Measurements from ENCODE around the gene AGPAT1. TPM values are rescaled to one million over a fixed set of nuclear protein-coding genes. Genes with fewer than 3 reads are reported as not detected.
A peak's percentile ranks its signal among the peaks of the same experiment; 100 is the strongest.

The AGPAT1 gene
- total and polyA plus RNA-seq, 10 donors = 13.6 to 39.7 (median 32.1) TPM

DNA sequence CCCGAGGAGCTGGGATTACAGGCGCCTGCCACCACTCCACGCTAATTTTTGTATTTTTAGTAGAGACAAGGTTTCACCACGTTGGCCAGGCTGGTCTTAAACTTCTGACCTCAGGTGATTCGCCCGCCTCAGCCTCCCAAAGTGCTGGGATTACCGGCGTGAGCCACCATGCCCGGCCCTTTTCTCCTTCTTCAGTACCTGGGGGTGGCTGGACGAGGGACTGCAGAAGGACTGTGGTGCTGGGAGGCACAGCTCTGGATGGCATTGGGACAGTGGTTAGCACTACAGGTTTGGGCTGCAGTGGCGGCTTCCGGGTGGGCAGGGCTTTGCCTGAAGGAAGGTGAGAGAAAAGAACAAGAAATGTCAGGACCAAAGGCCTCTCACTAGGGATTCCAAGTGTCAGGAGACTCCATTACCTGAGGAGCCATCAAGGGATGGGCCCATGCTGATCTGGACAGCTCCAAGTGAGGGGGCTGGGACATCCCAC is 55.3 kb downstream of the AGPAT1 start:
- Histone ChIP-seq H3K4me1 (peaks cover 7 to 57% (median 23%) of the 10 kb centered on the region in 6 donors), H3K27ac (no peak overlapping the region), H3K27me3 (replicated peaks in 1 of 7) (no peaks in the 10 kb centered on the region), H3K36me3 (peaks cover 6 to 100% (median 96%) of the 10 kb centered on the region in 6 donors), H3K4me3 (no peak overlapping the region), H3K9me3 (no peaks in the 10 kb centered on the region)
- intact Hi-C loops (cut with DNase I; ENCODE audit: low total_unique reads) = loop anchor here (10.0 kb wide), 1 partner anchor 74 kb away; the partner anchor contains the start of genes GPSM3 and PBX2
- DNase-seq = no peak
- WGBS, 5 donors = 95 to 98% (median 96%) methylated on average over 12 of the region's 12 CpGs
- no peak for TF ChIP-seq POLR2A (IDR thresholded peaks at IDR 0.05)
- TF ChIP-seq, protein P1, sequence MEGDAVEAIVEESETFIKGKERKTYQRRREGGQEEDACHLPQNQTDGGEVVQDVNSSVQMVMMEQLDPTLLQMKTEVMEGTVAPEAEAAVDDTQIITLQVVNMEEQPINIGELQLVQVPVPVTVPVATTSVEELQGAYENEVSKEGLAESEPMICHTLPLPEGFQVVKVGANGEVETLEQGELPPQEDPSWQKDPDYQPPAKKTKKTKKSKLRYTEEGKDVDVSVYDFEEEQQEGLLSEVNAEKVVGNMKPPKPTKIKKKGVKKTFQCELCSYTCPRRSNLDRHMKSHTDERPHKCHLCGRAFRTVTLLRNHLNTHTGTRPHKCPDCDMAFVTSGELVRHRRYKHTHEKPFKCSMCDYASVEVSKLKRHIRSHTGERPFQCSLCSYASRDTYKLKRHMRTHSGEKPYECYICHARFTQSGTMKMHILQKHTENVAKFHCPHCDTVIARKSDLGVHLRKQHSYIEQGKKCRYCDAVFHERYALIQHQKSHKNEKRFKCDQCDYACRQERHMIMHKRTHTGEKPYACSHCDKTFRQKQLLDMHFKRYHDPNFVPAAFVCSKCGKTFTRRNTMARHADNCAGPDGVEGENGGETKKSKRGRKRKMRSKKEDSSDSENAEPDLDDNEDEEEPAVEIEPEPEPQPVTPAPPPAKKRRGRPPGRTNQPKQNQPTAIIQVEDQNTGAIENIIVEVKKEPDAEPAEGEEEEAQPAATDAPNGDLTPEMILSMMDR (IDR thresholded peaks at IDR 0.05 in 8 of 11, conservative IDR thresholded peaks at IDR 0.05 in 3 of 11) = no peak
- no peak for TF ChIP-seq POLR2AphosphoS5 (IDR thresholded peaks at IDR 0.05)

DNA sequence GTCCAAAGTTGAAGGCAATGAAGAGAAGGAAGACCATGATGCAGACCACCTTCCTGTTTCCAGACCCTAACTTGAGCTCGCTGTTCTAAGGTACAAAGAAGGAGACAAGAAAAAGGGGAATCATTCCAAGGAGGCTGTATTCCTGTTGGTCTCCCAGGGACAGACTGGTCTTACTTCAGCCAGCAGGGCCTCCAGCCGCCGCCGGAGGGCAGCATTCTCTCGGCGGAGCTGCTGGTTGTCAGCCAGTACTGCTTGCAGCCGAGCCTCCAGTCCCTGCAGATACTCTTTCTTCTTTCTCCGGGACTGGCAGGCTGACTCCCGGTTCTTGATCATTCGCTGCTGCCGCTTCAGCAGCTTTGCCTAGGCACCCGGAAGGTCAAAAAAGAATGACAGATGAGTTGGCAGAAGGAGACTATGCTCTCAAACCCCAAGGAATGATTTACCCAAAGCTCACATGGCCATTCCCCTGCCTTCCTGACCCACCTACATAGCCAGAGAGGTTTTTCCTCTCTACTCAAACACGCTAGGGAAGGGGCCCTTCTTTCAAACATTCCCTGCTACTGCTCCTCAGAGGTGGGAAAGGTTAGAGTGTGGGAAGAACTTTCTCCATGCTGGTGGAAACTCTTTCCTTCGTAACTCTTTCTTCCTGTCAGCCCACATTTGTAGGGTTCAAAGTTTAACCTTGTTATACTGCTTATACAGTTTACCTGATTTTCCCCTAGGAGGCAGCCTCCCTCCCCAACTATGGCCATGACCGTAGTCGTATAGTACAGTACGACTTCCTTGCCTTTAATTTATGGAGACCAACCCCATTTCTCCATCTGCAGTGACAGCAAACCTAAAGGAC is 56.9 kb downstream of the AGPAT1 start:
- WGBS, 5 donors = 23 to 38% (median 31%) methylated on average over 17 of the region's 17 CpGs
- no peak overlapping the region for H3K4me3 ChIP-seq
- H3K27ac ChIP-seq = peak overlapping the region; percentile 19 to 68 (median 58)
- peaks cover 7 to 53% (median 27%) of the 10 kb centered on the region in 6 donors for H3K4me1 ChIP-seq
- DNase-seq = peak; percentile 95
- TF ChIP-seq, protein P1 (IDR thresholded peaks at IDR 0.05 in 8 of 11, conservative IDR thresholded peaks at IDR 0.05 in 3 of 11) = peak; percentile 61 to 93 (median 89)
- TF ChIP-seq POLR2A (IDR thresholded peaks at IDR 0.05) = no peak
- TF ChIP-seq POLR2AphosphoS5 (IDR thresholded peaks at IDR 0.05) = peak; percentile 45 to 75 (median 73)
- no peaks in the 10 kb centered on the region for H3K9me3 ChIP-seq
- peaks cover 6 to 100% (median 90%) of the 10 kb centered on the region in 6 donors for H3K36me3 ChIP-seq
- H3K27me3 ChIP-seq (replicated peaks in 1 of 7) = no peaks in the 10 kb centered on the region
- intact Hi-C loops (cut with DNase I; ENCODE audit: low total_unique reads) = no loop called here

Small RNA genes lying within 50 kb of the gene (microRNA-seq; reads per million reads assigned to microRNA genes)
- gene MIR6721 (1.4 to 2.5 (median 1.8) reads per million in 3 donors), gene MIR6833 (0 to 0.36 (median 0.35) reads per million in 3 donors)

Small RNA genes lying within 50 kb of the gene (small RNA-seq; reads per million reads assigned to genes)
- gene AL662884.1 (0 reads per million in 4 donors), gene MIR6833 (0 reads per million in 4 donors)

Other genes with a start within 250 kb of the AGPAT1 start
- gene C2, start 248.4 kb downstream of the AGPAT1 start, total RNA-seq = 100 to 1,000 TPM in 2 of 7 donors, 10 to 100 TPM in 5; 62.5 to 173 (median 83.2) TPM
- 10 to 100 TPM; 17.2 to 28.4 (median 25.4) TPM for gene C2, start 248.4 kb downstream of the AGPAT1 start, polyA plus RNA-seq
- gene CFB, start 230.0 kb downstream of the AGPAT1 start, total RNA-seq = 10 to 100 TPM in 6 of 7 donors, 1 to 10 TPM in 1; 5.4 to 35.8 (median 20.1) TPM
- gene CFB, start 230.0 kb downstream of the AGPAT1 start, polyA plus RNA-seq = 10 to 100 TPM; 24.1 to 31.2 (median 24.3) TPM
- 10 to 100 TPM; 37.4 to 50.7 (median 44.8) TPM for gene NELFE, start 217.1 kb downstream of the AGPAT1 start, total RNA-seq
- 10 to 100 TPM; 35.0 to 47.1 (median 45.3) TPM for gene NELFE, start 217.1 kb downstream of the AGPAT1 start, polyA plus RNA-seq
- 100 to 1,000 TPM in 1 of 7 donors, 10 to 100 TPM in 6; 52.1 to 102 (median 75.7) TPM for gene SKIC2, start 216.9 kb downstream of the AGPAT1 start, total RNA-seq
- 100 to 1,000 TPM in 2 of 3 donors, 10 to 100 TPM in 1; 61.8 to 107 (median 102) TPM for gene SKIC2, start 216.9 kb downstream of the AGPAT1 start, polyA plus RNA-seq
- 10 to 100 TPM; 21.0 to 34.3 (median 26.2) TPM for gene DXO, start 203.9 kb downstream of the AGPAT1 start, total RNA-seq
- 10 to 100 TPM; 19.1 to 28.1 (median 26.3) TPM for gene DXO, start 203.9 kb downstream of the AGPAT1 start, polyA plus RNA-seq
- gene C4A, start 194.0 kb downstream of the AGPAT1 start, total RNA-seq = 100 to 1,000 TPM; 101 to 332 (median 166) TPM
- gene C4A, start 194.0 kb downstream of the AGPAT1 start, polyA plus RNA-seq = 10 to 100 TPM; 50.1 to 58.3 (median 53.5) TPM
- gene C4B, start 161.3 kb downstream of the AGPAT1 start, total RNA-seq = 100 to 1,000 TPM in 5 of 7 donors, 10 to 100 TPM in 2; 88.6 to 308 (median 165) TPM
- 10 to 100 TPM; 57.8 to 66.9 (median 63.1) TPM for gene C4B, start 161.3 kb downstream of the AGPAT1 start, polyA plus RNA-seq
- gene CYP21A2, start 137.7 kb downstream of the AGPAT1 start, total RNA-seq = 10 to 100 TPM in 2 of 7 donors, 1 to 10 TPM in 5; 4.9 to 14.3 (median 7.1) TPM
- 1 to 10 TPM in 2 of 3 donors, under 1 TPM in 1; 0.97 to 2.4 (median 2.2) TPM for gene CYP21A2, start 137.7 kb downstream of the AGPAT1 start, polyA plus RNA-seq
- gene TNXB, start 66.7 kb downstream of the AGPAT1 start, total RNA-seq = 100 to 1,000 TPM in 2 of 7 donors, 10 to 100 TPM in 5; 37.6 to 117 (median 72.7) TPM
- gene TNXB, start 66.7 kb downstream of the AGPAT1 start, polyA plus RNA-seq = 10 to 100 TPM; 13.7 to 39.3 (median 32.5) TPM
- 100 to 1,000 TPM in 4 of 7 donors, 10 to 100 TPM in 3; 79.1 to 126 (median 101) TPM for gene ATF6B, start 47.8 kb downstream of the AGPAT1 start, total RNA-seq
- gene ATF6B, start 47.8 kb downstream of the AGPAT1 start, polyA plus RNA-seq = 10 to 100 TPM; 45.3 to 72.7 (median 46.2) TPM
- gene FKBPL, start 45.8 kb downstream of the AGPAT1 start, total RNA-seq = 1 to 10 TPM; 2.9 to 5.8 (median 4.3) TPM
- 1 to 10 TPM; 4.7 to 6.1 (median 6.0) TPM for gene FKBPL, start 45.8 kb downstream of the AGPAT1 start, polyA plus RNA-seq
- gene PRRT1, start 24.1 kb downstream of the AGPAT1 start, total RNA-seq = 1 to 10 TPM in 2 of 7 donors, under 1 TPM in 5; 0.28 to 1.7 (median 0.85) TPM
- gene PRRT1, start 24.1 kb downstream of the AGPAT1 start, polyA plus RNA-seq = 1 to 10 TPM; 1.1 to 2.3 (median 1.9) TPM
- 10 to 100 TPM; 12.7 to 26.7 (median 19.2) TPM for gene PPT2, start 21.9 kb downstream of the AGPAT1 start, total RNA-seq
- gene PPT2, start 21.9 kb downstream of the AGPAT1 start, polyA plus RNA-seq = 1 to 10 TPM; 2.3 to 7.6 (median 3.7) TPM
- 10 to 100 TPM in 3 of 7 donors, 1 to 10 TPM in 4; 4.4 to 17.4 (median 9.9) TPM for gene EGFL8, start 11.5 kb downstream of the AGPAT1 start, total RNA-seq
- gene EGFL8, start 11.5 kb downstream of the AGPAT1 start, polyA plus RNA-seq = 10 to 100 TPM in 2 of 3 donors, 1 to 10 TPM in 1; 6.8 to 32.8 (median 30.5) TPM
- gene RNF5, start 2.3 kb upstream of the AGPAT1 start, total RNA-seq = 10 to 100 TPM; 36.0 to 70.3 (median 46.0) TPM
- 10 to 100 TPM; 52.2 to 77.8 (median 69.9) TPM for gene RNF5, start 2.3 kb upstream of the AGPAT1 start, polyA plus RNA-seq
- gene AGER, start 8.2 kb upstream of the AGPAT1 start, total RNA-seq = 10 to 100 TPM in 6 of 7 donors, 1 to 10 TPM in 1; 7.4 to 32.9 (median 21.3) TPM
- gene AGER, start 8.2 kb upstream of the AGPAT1 start, polyA plus RNA-seq = 10 to 100 TPM; 24.1 to 50.9 (median 38.0) TPM
- 100 to 1,000 TPM in 4 of 7 donors, 10 to 100 TPM in 3; 77.6 to 160 (median 130) TPM for gene PBX2, start 14.1 kb upstream of the AGPAT1 start, total RNA-seq
- 10 to 100 TPM; 29.6 to 85.2 (median 41.2) TPM for gene PBX2, start 14.1 kb upstream of the AGPAT1 start, polyA plus RNA-seq
- gene GPSM3, start 16.6 kb upstream of the AGPAT1 start, total RNA-seq = 100 to 1,000 TPM; 140 to 215 (median 187) TPM
- 100 to 1,000 TPM; 202 to 263 (median 233) TPM for gene GPSM3, start 16.6 kb upstream of the AGPAT1 start, polyA plus RNA-seq
- gene NOTCH4, start 48.0 kb upstream of the AGPAT1 start, total RNA-seq = 10 to 100 TPM; 13.5 to 23.6 (median 18.1) TPM
- 10 to 100 TPM; 20.3 to 38.0 (median 26.4) TPM for gene NOTCH4, start 48.0 kb upstream of the AGPAT1 start, polyA plus RNA-seq
- not detected for gene TSBP1, start 195.8 kb upstream of the AGPAT1 start, total RNA-seq
- not detected for gene TSBP1, start 195.8 kb upstream of the AGPAT1 start, polyA plus RNA-seq
- gene BTNL2, start 231.1 kb upstream of the AGPAT1 start, total RNA-seq = not detected
- not detected for gene BTNL2, start 231.1 kb upstream of the AGPAT1 start, polyA plus RNA-seq

All from spleen (tissue), 11 donors.